Measurements from ENCODE around the gene ATG14. TPM values are rescaled to one million over a fixed set of nuclear protein-coding genes. Genes with fewer than 3 reads are reported as not detected.

The ATG14 gene
- polyA plus RNA-seq, 3 donors, result 1.8 to 6.8 (median 3.3) TPM

DNA sequence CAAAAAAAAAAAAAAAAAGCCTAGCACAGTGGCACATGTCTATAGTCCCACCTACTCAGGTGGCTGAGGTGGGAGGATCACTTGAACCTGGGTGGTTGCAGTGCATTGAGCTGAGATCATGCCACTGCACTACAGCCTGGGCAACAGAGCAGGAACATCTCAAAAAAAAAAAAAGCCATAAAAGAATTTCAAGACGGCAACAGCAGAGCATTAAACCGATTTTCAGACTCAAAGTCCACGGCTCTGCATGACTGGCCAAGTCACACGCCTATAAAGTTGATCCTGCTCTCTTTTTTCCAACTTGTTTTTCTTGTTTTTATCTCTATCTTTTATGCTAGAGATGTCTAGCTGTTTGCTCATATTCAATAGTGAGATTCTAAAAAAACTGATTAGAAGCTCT lies 95.1 kb downstream of the ATG14 start:
- intact Hi-C loops (cut with micrococcal nuclease), result no loop called here
- peak overlapping the region in 3 of 7 donors; percentile 36 to 83 (median 80) for H3K27ac Mint-ChIP-seq
- no CpG with 5 or more reads among the region's 4 CpGs for WGBS (ENCODE audit: insufficient coverage)

More for the DNA sequence above, 95.1 kb downstream of the ATG14 start:
- Mint-ChIP-seq H3K9me3 (peaks cover 4 to 25% (median 17%) of the 10 kb centered on the region in 7 donors), H3K4me3 (no peak overlapping the region), H3K36me3 (peaks cover 25 to 63% of the 10 kb centered on the region in 2 donors), H3K27me3 (ENCODE audit: low read depth in 3 of 3) (peaks cover 0 to under 1% (median 0%) of the 10 kb centered on the region in 3 donors), H3K4me1 (no peaks in the 10 kb centered on the region)
- TF ChIP-seq, protein P1, sequence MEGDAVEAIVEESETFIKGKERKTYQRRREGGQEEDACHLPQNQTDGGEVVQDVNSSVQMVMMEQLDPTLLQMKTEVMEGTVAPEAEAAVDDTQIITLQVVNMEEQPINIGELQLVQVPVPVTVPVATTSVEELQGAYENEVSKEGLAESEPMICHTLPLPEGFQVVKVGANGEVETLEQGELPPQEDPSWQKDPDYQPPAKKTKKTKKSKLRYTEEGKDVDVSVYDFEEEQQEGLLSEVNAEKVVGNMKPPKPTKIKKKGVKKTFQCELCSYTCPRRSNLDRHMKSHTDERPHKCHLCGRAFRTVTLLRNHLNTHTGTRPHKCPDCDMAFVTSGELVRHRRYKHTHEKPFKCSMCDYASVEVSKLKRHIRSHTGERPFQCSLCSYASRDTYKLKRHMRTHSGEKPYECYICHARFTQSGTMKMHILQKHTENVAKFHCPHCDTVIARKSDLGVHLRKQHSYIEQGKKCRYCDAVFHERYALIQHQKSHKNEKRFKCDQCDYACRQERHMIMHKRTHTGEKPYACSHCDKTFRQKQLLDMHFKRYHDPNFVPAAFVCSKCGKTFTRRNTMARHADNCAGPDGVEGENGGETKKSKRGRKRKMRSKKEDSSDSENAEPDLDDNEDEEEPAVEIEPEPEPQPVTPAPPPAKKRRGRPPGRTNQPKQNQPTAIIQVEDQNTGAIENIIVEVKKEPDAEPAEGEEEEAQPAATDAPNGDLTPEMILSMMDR (IDR thresholded peaks at IDR 0.05), result no peak
- Histone ChIP-seq H4K20me1 (ENCODE audit: insufficient read depth, low read length) (no peaks in the 10 kb centered on the region), H3K4me3 (replicated peaks in 1 of 3; ENCODE audit: low read depth in 2 of 3, low read length in 3 of 3) (no peak overlapping the region), H3K27me3 (ENCODE audit: control insufficient read depth in 2 of 2, insufficient read depth in 2 of 2, low read length in 2 of 2) (no peaks in the 10 kb centered on the region), H3K79me2 (ENCODE audit: insufficient read depth, low read length) (peaks cover 33% of the 10 kb centered on the region), H3K9me3 (replicated peaks in 1 of 2; ENCODE audit: control insufficient read depth in 1 of 2, insufficient read depth in 1 of 2, low read length in 2 of 2) (peaks cover 14 to 15% of the 10 kb centered on the region in 2 donors), H3K27ac (ENCODE audit: low read depth in 1 of 2, low read length in 2 of 2) (no peak overlapping the region), H2AFZ (ENCODE audit: insufficient read depth, low read depth, low read length, poor library complexity, severe bottlenecking) (no peak overlapping the region), H3K4me2 (replicated peaks; ENCODE audit: extremely low read depth, low read length, poor library complexity, severe bottlenecking) (no peak overlapping the region), H3K36me3 (replicated peaks in 1 of 2; ENCODE audit: control insufficient read depth in 1 of 2, insufficient read depth in 2 of 2, low read length in 2 of 2) (peaks cover 0 to 54% of the 10 kb centered on the region in 2 donors), H3K4me1 (ENCODE audit: control insufficient read depth in 1 of 2, insufficient read depth in 2 of 2, low read length in 2 of 2) (no peaks in the 10 kb centered on the region), H3K9ac (ENCODE audit: insufficient read depth, low read length, poor library complexity, severe bottlenecking) (no peak overlapping the region)
- DNase-seq, result no peak

Small RNA genes lying within 50 kb of the gene (small RNA-seq; reads per million reads assigned to genes)
- gene AL356801.1 (ENCODE audit: insufficient read length, low read depth), result not detected

Other genes with a start within 250 kb of the ATG14 start
- gene DLGAP5, start 220.2 kb downstream of the ATG14 start, polyA plus RNA-seq, result under 1 TPM in 1 of 3 donors, not detected in 2; 0.23 TPM
- gene FBXO34, start 140.4 kb downstream of the ATG14 start, polyA plus RNA-seq, result 10 to 100 TPM; 10.3 to 18.1 (median 17.3) TPM
- gene TBPL2, start 28.8 kb upstream of the ATG14 start, polyA plus RNA-seq, result not detected
- 10 to 100 TPM in 2 of 3 donors, 1 to 10 TPM in 1; 4.6 to 31.4 (median 17.9) TPM for gene KTN1, start 168.4 kb upstream of the ATG14 start, polyA plus RNA-seq

Measured in CD14-positive monocyte (primary cell).